ENCODE results near the gene GRM3. TPM values are rescaled to one million over a fixed set of nuclear protein-coding genes. Genes with fewer than 3 reads are reported as not detected.

Gene GRM3
- total and polyA plus RNA-seq, 2 of the 13 experiments (the other 11 are each of a cell fraction or from before 2014, with no cell fraction given): not detected

GRCh38 chr7:86660950-86661462 is 17.3 kb downstream of the GRM3 start:
- Histone ChIP-seq H3K9ac (ENCODE audit: insufficient read depth, low read depth, low read length) (no peak overlapping the region), H3K79me2 (ENCODE audit: insufficient read depth, low read length) (no peaks in the 10 kb centered on the region), H3K9me3 (ENCODE audit: low read length) (no peaks in the 10 kb centered on the region), H4K20me1 (ENCODE audit: insufficient read depth, low read length) (no peaks in the 10 kb centered on the region), H2AFZ (ENCODE audit: low read length) (no peak overlapping the region), H3K4me1 (ENCODE audit: insufficient read depth, low read length) (no peaks in the 10 kb centered on the region), H3K36me3 (replicated peaks in 1 of 2; ENCODE audit: control insufficient read depth in 1 of 2, insufficient read depth in 2 of 2, low read length in 2 of 2) (no peaks in the 10 kb centered on the region), H3K27me3 (ENCODE audit: control insufficient read depth in 1 of 2, insufficient read depth in 2 of 2, low read length in 2 of 2) (no peaks in the 10 kb centered on the region), H3K27ac (ENCODE audit: extremely low read length, insufficient read depth, low read length) (no peak overlapping the region), H3K4me2 (ENCODE audit: low read depth, low read length) (no peak overlapping the region), H3K4me3 (replicated peaks in 1 of 3; ENCODE audit: insufficient read depth in 1 of 3, low read depth in 2 of 3, low read length in 3 of 3) (no peak overlapping the region)
- WGBS (ENCODE audit: low lambda C conversion rate): 6% methylated on average over 3 of the region's 3 CpGs
- no peak for FAIRE-seq
- BruUV-seq (replicated peaks): no TSS peak
- DNase-seq (ENCODE audit: low spot score): no peak
- ChIA-PET CTCF (ENCODE audit: low intra/inter-chr PET ratio, low total read pairs) (no interaction called here), POLR2A (no interaction called here)
- TF ChIP-seq ZNF383 (CRISPR knock-in tag; IDR thresholded peaks at IDR 0.05; ENCODE audit: borderline replicate concordance): no peak
- TF ChIP-seq FIP1L1 (IDR thresholded peaks at IDR 0.05; ENCODE audit: borderline replicate concordance, insufficient read depth, low read depth, low read length): no peak
- TF ChIP-seq, protein P1, sequence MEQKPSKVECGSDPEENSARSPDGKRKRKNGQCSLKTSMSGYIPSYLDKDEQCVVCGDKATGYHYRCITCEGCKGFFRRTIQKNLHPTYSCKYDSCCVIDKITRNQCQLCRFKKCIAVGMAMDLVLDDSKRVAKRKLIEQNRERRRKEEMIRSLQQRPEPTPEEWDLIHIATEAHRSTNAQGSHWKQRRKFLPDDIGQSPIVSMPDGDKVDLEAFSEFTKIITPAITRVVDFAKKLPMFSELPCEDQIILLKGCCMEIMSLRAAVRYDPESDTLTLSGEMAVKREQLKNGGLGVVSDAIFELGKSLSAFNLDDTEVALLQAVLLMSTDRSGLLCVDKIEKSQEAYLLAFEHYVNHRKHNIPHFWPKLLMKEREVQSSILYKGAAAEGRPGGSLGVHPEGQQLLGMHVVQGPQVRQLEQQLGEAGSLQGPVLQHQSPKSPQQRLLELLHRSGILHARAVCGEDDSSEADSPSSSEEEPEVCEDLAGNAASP (CRISPR knock-in tag; IDR thresholded peaks at IDR 0.05; ENCODE audit: borderline replicate concordance): no peak
- TF ChIP-seq, protein P2, sequence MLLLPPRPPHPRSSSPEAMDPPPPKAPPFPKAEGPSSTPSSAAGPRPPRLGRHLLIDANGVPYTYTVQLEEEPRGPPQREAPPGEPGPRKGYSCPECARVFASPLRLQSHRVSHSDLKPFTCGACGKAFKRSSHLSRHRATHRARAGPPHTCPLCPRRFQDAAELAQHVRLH (CRISPR knock-in tag; IDR thresholded peaks at IDR 0.05; ENCODE audit: borderline replicate concordance, low read depth): no peak
- TF ChIP-seq CEBPB (IDR thresholded peaks at IDR 0.05; ENCODE audit: borderline replicate concordance, low read depth, low read length): peak; percentile 51; the same call in 1 of the 2 replicates
- TF ChIP-seq MZF1 (CRISPR knock-in tag; IDR thresholded peaks at IDR 0.05; ENCODE audit: borderline replicate concordance): no peak
- no peak for TF ChIP-seq ZNF205 (CRISPR knock-in tag; IDR thresholded peaks at IDR 0.05)
- TF ChIP-seq, protein P3, sequence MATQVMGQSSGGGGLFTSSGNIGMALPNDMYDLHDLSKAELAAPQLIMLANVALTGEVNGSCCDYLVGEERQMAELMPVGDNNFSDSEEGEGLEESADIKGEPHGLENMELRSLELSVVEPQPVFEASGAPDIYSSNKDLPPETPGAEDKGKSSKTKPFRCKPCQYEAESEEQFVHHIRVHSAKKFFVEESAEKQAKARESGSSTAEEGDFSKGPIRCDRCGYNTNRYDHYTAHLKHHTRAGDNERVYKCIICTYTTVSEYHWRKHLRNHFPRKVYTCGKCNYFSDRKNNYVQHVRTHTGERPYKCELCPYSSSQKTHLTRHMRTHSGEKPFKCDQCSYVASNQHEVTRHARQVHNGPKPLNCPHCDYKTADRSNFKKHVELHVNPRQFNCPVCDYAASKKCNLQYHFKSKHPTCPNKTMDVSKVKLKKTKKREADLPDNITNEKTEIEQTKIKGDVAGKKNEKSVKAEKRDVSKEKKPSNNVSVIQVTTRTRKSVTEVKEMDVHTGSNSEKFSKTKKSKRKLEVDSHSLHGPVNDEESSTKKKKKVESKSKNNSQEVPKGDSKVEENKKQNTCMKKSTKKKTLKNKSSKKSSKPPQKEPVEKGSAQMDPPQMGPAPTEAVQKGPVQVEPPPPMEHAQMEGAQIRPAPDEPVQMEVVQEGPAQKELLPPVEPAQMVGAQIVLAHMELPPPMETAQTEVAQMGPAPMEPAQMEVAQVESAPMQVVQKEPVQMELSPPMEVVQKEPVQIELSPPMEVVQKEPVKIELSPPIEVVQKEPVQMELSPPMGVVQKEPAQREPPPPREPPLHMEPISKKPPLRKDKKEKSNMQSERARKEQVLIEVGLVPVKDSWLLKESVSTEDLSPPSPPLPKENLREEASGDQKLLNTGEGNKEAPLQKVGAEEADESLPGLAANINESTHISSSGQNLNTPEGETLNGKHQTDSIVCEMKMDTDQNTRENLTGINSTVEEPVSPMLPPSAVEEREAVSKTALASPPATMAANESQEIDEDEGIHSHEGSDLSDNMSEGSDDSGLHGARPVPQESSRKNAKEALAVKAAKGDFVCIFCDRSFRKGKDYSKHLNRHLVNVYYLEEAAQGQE (IDR thresholded peaks at IDR 0.05; ENCODE audit: borderline replicate concordance in 1 of 2, low read depth in 1 of 2, low read length in 2 of 2): peak in 1 of 2 experiments; percentile 78; a peak in 2 of 4 replicates
- no peak for TF ChIP-seq ZBTB46 (CRISPR knock-in tag; IDR thresholded peaks at IDR 0.05; ENCODE audit: borderline replicate concordance)
- no peak for TF ChIP-seq SRSF9 (IDR thresholded peaks at IDR 0.05; ENCODE audit: borderline replicate concordance, insufficient read depth, low read depth, low read length, poor library complexity, severe bottlenecking)
- TF ChIP-seq ZNF598 (CRISPR knock-in tag; IDR thresholded peaks at IDR 0.05; ENCODE audit: borderline replicate concordance): no peak
- in situ Hi-C loops (cut with HindIII; ENCODE audit: extremely low pct_ligation_motif_present, low pct_unique_long_range_greater_than_20kb): no loop called here
- intact Hi-C loops (cut with micrococcal nuclease; ENCODE audit: unreplicated experiment): no loop called here
- no peak for ATAC-seq

Data from HepG2 (cell line).